Loucy (cell line): ENCODE results near the gene SCAPER.

ENCODE experiments used
- H2AFZ ChIP-seq: fragments of 200-600 bp; sonication (generic); 2 replicates; pipeline ENCODE4 v1.6.0; 2016; ENCODE audit warnings: antibody characterized with exemption, mild to moderate bottlenecking, low read length, moderate library complexity
- H3F3A ChIP-seq: fragments of 200-600 bp; 2 replicates; pipeline ENCODE4 v1.6.0; 2016; ENCODE audit warnings: antibody characterized with exemption, low read depth, mild to moderate bottlenecking
- H3K27me3 ChIP-seq: fragments of 200-600 bp; sonication (generic); 2 replicates; pipeline ENCODE4 v1.6.1; 2014; ENCODE audit warnings: low read length, mild to moderate bottlenecking; ENCODE audit not compliant: insufficient read depth, poor library complexity, severe bottlenecking
- H3K36me3 ChIP-seq: fragments of 200-600 bp; sonication (generic); 2 replicates; pipeline ENCODE4 v1.6.1; 2016; ENCODE audit warnings: low read length; ENCODE audit not compliant: insufficient read depth
- H3K4me1 ChIP-seq: fragments of 200-600 bp; sonication (generic); 2 replicates; pipeline ENCODE4 v1.5.1; 2014; ENCODE audit warnings: low read length, mild to moderate bottlenecking; ENCODE audit not compliant: insufficient read depth, poor library complexity, severe bottlenecking
- H3K4me2 ChIP-seq: fragments of 200-600 bp; sonication (generic); 2 replicates; pipeline ENCODE4 v1.6.0; 2014; ENCODE audit warnings: antibody characterized with exemption, low read length, low read depth, mild to moderate bottlenecking; ENCODE audit not compliant: poor library complexity, severe bottlenecking
- H3K4me3 ChIP-seq: fragments of 200-600 bp; sonication (generic); 2 replicates; pipeline ENCODE4 v1.5.1; 2014; ENCODE audit warnings: low read length, mild to moderate bottlenecking, mixed read lengths; ENCODE audit not compliant: poor library complexity, severe bottlenecking
- H3K79me2 ChIP-seq: fragments of 200-600 bp; sonication (generic); 2 replicates; pipeline ENCODE4 v1.6.1; 2014; ENCODE audit warnings: low read length; ENCODE audit not compliant: insufficient read depth
- H3K9ac ChIP-seq: fragments of 200-600 bp; sonication (generic); 2 replicates; pipeline ENCODE4 v1.6.0; 2014; ENCODE audit warnings: mild to moderate bottlenecking, low read depth, low read length, moderate library complexity; ENCODE audit not compliant: poor library complexity, severe bottlenecking
- H3K9me2 ChIP-seq: fragments of 200-600 bp; sonication (generic); replicated peaks from 2 replicates; pipeline ENCODE4 v1.6.1; 2016; ENCODE audit warnings: low read depth, low read length, mixed read lengths
- H3K9me3 ChIP-seq: fragments of 200-600 bp; sonication (generic); 2 replicates; pipeline ENCODE4 v1.6.1; 2014; ENCODE audit warnings: mild to moderate bottlenecking, antibody characterized with exemption, low read length, low read depth; ENCODE audit not compliant: insufficient read depth
- H4K20me1 ChIP-seq: fragments of 200-600 bp; sonication (generic); 2 replicates; pipeline ENCODE4 v1.6.0; 2014; ENCODE audit warnings: antibody characterized with exemption, low read length, mild to moderate bottlenecking; ENCODE audit not compliant: insufficient read depth, poor library complexity, severe bottlenecking
- CTCF ChIP-seq: fragments of 200-600 bp; sonication (generic); conservative IDR thresholded peaks from 2 replicates; pipeline ENCODE4 v1.5.1; 2014; ENCODE audit warnings: mild to moderate bottlenecking, antibody characterized with exemption, low read length
- EZH2phosphoT487 ChIP-seq: fragments of 200-600 bp; IDR thresholded peaks from 2 replicates; pipeline ENCODE4 v1.6.1; 2018; ENCODE audit warnings: antibody characterized with exemption, mild to moderate bottlenecking, moderate library complexity, borderline replicate concordance

SCAPER gene

GRCh38 chr15:76756381-76756780 is 148.8 kb downstream of the SCAPER start:
- no peak overlapping the region for H3K4me2 ChIP-seq
- H3K4me1 ChIP-seq: no peaks in the 10 kb centered on the region
- no peak overlapping the region for H2AFZ ChIP-seq
- no peaks in the 10 kb centered on the region for H3F3A ChIP-seq
- no peaks in the 10 kb centered on the region for H3K79me2 ChIP-seq
- H3K9ac ChIP-seq: no peak overlapping the region
- no peak overlapping the region for H3K4me3 ChIP-seq
- no peaks in the 10 kb centered on the region for H4K20me1 ChIP-seq
- H3K36me3 ChIP-seq: no peaks in the 10 kb centered on the region; the same call in 1 of the 2 replicates
- TF ChIP-seq EZH2phosphoT487 (no peak), CTCF (no peak)
- H3K9me3 ChIP-seq: no peaks in the 10 kb centered on the region
- H3K27me3 ChIP-seq: no peaks in the 10 kb centered on the region
- H3K9me2 ChIP-seq: no peaks in the 10 kb centered on the region

GRCh38 chr15:76753771-76754170 is 151.4 kb downstream of the SCAPER start:
- Histone ChIP-seq H3K79me2 (no peaks in the 10 kb centered on the region), H2AFZ (no peak overlapping the region), H3K27me3 (no peaks in the 10 kb centered on the region), H4K20me1 (no peaks in the 10 kb centered on the region), H3K4me2 (no peak overlapping the region), H3K36me3 (no peaks in the 10 kb centered on the region), H3K9me3 (no peaks in the 10 kb centered on the region), H3F3A (no peaks in the 10 kb centered on the region), H3K9me2 (no peaks in the 10 kb centered on the region), H3K4me1 (no peaks in the 10 kb centered on the region), H3K4me3 (no peak overlapping the region), H3K9ac (no peak overlapping the region)
- TF ChIP-seq EZH2phosphoT487: no peak
- TF ChIP-seq CTCF: no peak

- Histone ChIP-seq H3F3A (no peaks in the 10 kb centered on the region), H3K4me2 (no peak overlapping the region), H3K9ac (no peak overlapping the region), H3K27me3 (no peaks in the 10 kb centered on the region), H3K4me3 (no peak overlapping the region), H3K79me2 (no peaks in the 10 kb centered on the region), H3K9me3 (no peaks in the 10 kb centered on the region), H2AFZ (no peak overlapping the region), H3K36me3 (no peaks in the 10 kb centered on the region), H4K20me1 (no peaks in the 10 kb centered on the region), H3K4me1 (no peaks in the 10 kb centered on the region), H3K9me2 (no peaks in the 10 kb centered on the region)
- TF ChIP-seq EZH2phosphoT487 (no peak), CTCF (no peak)
Observed at GRCh38 chr15:76753131-76753530, 152.0 kb downstream of the SCAPER start.
